Muscle layer of colon (tissue), 2 donors: ENCODE results near the gene TMEM234.
"Not testable (repeated sequence)": the region's sequence is repeated elsewhere in the genome, so short reads cannot be mapped to it uniquely, and the experiment has no call there.

ENCODE experiments used
- H3K27ac ChIP-seq: one replicate; pipeline ENCODE4 v1.7.0; 2013; ENCODE audit warnings: low read depth, mild to moderate bottlenecking, low read length, moderate library complexity
- H3K27me3 ChIP-seq, 2 donors: one replicate each; pipeline ENCODE4 v1.7.0; 2013; ENCODE audit warnings: low read length in 2 of 2, mild to moderate bottlenecking in 2 of 2; ENCODE audit not compliant: insufficient read depth in 2 of 2, control insufficient read depth in 1 of 2
- H3K36me3 ChIP-seq: one replicate; pipeline ENCODE4 v1.7.0; 2013; ENCODE audit warnings: mild to moderate bottlenecking, low read length; ENCODE audit not compliant: insufficient read depth
- H3K4me1 ChIP-seq: one replicate; pipeline ENCODE4 v1.7.0; 2013; ENCODE audit warnings: mild to moderate bottlenecking, low read length; ENCODE audit not compliant: insufficient read depth
- H3K4me3 ChIP-seq, 2 donors: one replicate each; pipeline ENCODE4 v1.7.0; 2013; ENCODE audit warnings: low read length in 2 of 2, low read depth in 1 of 2, mild to moderate bottlenecking in 1 of 2, moderate library complexity in 1 of 2
- H3K9ac ChIP-seq: one replicate; pipeline ENCODE4 v1.7.0; 2013; ENCODE audit warnings: low read length
- H3K9me3 ChIP-seq: one replicate; pipeline ENCODE4 v1.7.0; 2013; ENCODE audit warnings: mild to moderate bottlenecking, low read length
- donor health status: abdominal sarcoma.
- donor health status: Adenocarcinoma of cecum.

Gene TMEM234

DNA sequence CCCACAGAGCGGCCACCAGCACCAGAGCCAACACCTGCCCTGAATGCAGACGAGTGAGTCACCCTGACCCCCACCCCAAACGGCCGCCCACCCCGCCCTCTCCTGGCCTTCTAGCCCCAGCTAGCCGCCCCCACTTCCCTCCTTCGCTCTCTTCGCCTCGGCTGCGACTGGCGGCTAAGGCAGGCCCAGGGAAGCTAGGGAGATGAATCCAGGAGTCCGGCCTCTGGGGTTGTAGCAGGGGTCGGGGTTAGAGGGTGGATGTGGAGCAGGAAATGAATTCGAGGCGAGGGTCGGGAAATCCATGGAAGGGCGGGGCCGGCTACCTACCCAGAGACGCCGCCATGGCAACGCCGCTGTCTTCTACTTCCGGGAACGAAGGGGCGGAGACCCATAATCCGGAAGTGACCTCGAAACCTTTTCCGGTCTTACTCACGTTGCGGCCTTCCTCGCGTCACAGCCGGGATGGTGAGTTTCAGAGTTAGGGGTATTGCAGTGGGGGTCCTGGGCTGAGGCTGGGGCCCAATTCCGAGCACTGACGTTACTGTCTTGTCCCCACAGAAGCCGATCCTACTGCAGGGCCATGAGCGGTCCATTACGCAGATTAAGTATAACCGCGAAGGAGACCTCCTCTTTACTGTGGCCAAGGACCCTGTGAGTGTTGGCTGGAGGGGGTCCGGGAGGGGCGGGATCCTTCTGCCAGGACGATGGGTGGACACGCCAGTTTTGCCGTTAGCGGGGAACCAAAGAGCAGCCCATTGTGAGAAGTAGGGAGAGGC lies at the start of gene TMEM234, which contains the start of gene EIF3I:
TSS of gene TMEM234 (minus strand) at position 374 of the 776 bp plus-strand sequence. CDS start at position 343, 31 bp downstream.
TSS of gene EIF3I (plus strand) at position 428 of the 776 bp plus-strand sequence. CDS start at position 463, 35 bp downstream.
- H3K27me3 ChIP-seq: no peaks in the 10 kb centered on the region
- peaks cover 30% of the 10 kb centered on the region for H3K36me3 ChIP-seq
- H3K4me1 ChIP-seq: peaks cover 31% of the 10 kb centered on the region

DNA sequence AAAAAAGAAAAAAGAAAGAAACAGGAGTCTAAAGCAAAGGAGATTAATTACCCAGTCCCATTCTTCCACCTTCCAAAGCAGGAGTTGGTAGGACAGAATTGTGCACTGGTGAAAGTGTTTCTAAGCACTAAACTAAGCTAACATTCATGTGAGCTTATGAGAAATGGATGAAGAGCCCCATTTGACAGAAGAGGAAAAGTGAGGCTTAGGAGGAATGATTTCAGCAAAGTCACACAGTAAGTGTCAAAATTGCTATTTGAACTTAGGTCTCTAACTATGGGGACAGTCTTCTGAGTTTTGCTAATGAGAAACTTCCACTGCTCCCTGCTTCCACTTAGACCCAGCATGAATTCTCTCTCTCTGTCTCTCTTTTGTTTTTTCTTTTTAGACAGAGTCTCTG lies 47.6 kb upstream of the TMEM234 start:
- H3K36me3 ChIP-seq: no peaks in the 10 kb centered on the region
- no peaks in the 10 kb centered on the region for H3K9me3 ChIP-seq
- H3K27ac ChIP-seq: no peak overlapping the region
- peaks cover 3 to 10% of the 10 kb centered on the region in 2 donors for H3K27me3 ChIP-seq
- no peak overlapping the region for H3K9ac ChIP-seq
- H3K4me1 ChIP-seq: no peaks in the 10 kb centered on the region
- H3K4me3 ChIP-seq: no peak overlapping the region

More for the DNA sequence above, at the start of gene TMEM234, which contains the start of gene EIF3I:
- H3K9me3 ChIP-seq: no peaks in the 10 kb centered on the region
- H3K27ac ChIP-seq: peak within 1 kb of the TSS; percentile 87
- H3K9ac ChIP-seq: peak within 1 kb of the TSS; percentile 99
- peak within 1 kb of the TSS; percentile 93 to 97 for H3K4me3 ChIP-seq

- H3K9ac ChIP-seq: no peak overlapping the region
These were observed 44.9 kb upstream of the TMEM234 start for GRCh38 chr1:32266921-32267591.

GRCh38 chr1:32265846-32266245 lies 43.7 kb upstream of the TMEM234 start:
- Histone ChIP-seq H3K9ac (no peak overlapping the region), H3K27me3 (no peaks in the 10 kb centered on the region), H3K36me3 (no peaks in the 10 kb centered on the region), H3K27ac (no peak overlapping the region), H3K4me3 (no peak overlapping the region), H3K9me3 (no peaks in the 10 kb centered on the region), H3K4me1 (no peaks in the 10 kb centered on the region)

More at GRCh38 chr1:32266921-32267591, 44.9 kb upstream of the TMEM234 start:
- Histone ChIP-seq H3K4me1 (no peaks in the 10 kb centered on the region), H3K4me3 (no peak overlapping the region), H3K27me3 (no peaks in the 10 kb centered on the region), H3K9me3 (no peaks in the 10 kb centered on the region), H3K27ac (no peak overlapping the region), H3K36me3 (no peaks in the 10 kb centered on the region)

DNA sequence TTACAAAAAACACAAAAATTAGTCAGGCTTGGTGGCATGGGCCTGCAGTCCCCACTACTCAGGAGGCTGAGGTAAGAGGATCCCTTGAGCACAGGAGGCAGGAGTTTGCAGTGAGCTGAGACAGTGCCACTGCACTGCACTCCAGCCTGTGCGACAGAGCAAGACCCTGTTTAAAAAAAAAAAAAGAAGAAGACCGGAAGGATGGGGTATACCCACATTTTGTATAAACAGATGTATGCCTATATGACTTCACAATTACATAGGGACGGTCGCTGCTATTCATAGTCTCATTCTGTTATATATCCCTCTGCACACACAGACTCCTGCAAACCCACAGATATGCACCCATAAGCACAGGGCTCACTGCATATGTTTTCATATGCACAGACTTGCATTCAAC lies 41.6 kb upstream of the TMEM234 start:
- Histone ChIP-seq H3K27me3 (no peaks in the 10 kb centered on the region), H3K9ac (no peak overlapping the region), H3K4me3 (no peak overlapping the region), H3K9me3 (no peaks in the 10 kb centered on the region), H3K27ac (no peak overlapping the region), H3K36me3 (no peaks in the 10 kb centered on the region), H3K4me1 (no peaks in the 10 kb centered on the region)

GRCh38 chr1:32263236-32263593 lies 41.1 kb upstream of the TMEM234 start:
- not testable (repeated sequence) for H3K27me3 ChIP-seq, H3K27ac ChIP-seq, H3K9me3 ChIP-seq, H3K4me3 ChIP-seq, H3K4me1 ChIP-seq, H3K9ac ChIP-seq, H3K36me3 ChIP-seq

GRCh38 chr1:32257227-32257508 lies 35.0 kb upstream of the TMEM234 start:
- Histone ChIP-seq H3K4me1 (peaks cover 10% of the 10 kb centered on the region), H3K4me3 (no peak overlapping the region)

GRCh38 chr1:32256473-32257226 lies 34.5 kb upstream of the TMEM234 start:
- H3K9ac ChIP-seq: no peak overlapping the region
- no peaks in the 10 kb centered on the region for H3K36me3 ChIP-seq
- no peaks in the 10 kb centered on the region for H3K9me3 ChIP-seq
- H3K4me3 ChIP-seq: no peak overlapping the region
- no peaks in the 10 kb centered on the region for H3K27me3 ChIP-seq
- H3K4me1 ChIP-seq: peaks cover 10% of the 10 kb centered on the region
- no peak overlapping the region for H3K27ac ChIP-seq

More at GRCh38 chr1:32257227-32257508, 35.0 kb upstream of the TMEM234 start:
- Histone ChIP-seq H3K9me3 (no peaks in the 10 kb centered on the region), H3K9ac (no peak overlapping the region), H3K27ac (no peak overlapping the region), H3K27me3 (no peaks in the 10 kb centered on the region), H3K36me3 (no peaks in the 10 kb centered on the region)

DNA sequence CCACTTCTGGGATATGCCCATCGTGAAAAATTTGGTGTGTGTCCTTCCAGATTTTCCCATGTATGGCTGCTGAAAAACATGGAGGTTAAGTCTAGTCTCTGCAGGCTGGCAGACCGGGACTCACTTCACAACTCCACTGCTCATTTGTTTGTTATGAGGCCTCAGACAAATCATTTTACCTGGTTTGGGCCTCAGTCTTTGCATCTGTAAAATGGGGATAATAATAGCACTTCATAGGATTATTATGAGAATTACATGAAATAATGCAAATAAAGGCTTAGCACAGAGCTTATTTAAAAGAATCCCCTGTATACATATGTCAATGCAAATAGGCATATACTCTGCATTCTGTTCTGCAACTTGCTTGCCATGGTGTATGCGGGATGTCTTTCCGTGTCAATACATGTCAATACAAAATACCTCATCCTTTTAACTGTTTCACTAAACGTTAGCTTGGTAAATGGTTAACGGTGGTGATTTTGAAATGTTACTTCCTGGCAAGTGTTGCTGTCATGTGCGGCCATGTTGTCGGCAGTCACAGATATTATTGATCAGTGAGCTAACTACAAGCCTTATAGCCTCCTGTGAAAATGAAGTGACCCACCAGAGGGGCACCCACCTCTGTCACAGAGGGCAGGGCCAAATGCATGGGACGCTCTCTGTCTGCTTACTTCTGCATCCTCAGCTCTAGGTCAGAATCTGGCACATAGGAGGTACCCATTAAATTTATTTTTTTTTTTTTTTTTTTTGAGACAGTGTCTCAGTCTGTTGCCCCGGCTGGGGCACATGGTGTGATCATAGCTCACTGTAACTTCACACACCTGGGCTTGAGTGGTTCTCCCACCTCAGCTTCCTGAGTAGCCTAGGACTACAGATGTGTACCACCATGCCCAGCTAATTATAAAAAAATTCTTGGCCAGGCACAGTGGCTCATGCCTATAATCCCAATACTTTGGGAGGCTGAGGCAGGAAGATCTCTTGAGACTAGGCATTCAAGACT lies 33.2 kb upstream of the TMEM234 start:
- H3K9me3 ChIP-seq: no peaks in the 10 kb centered on the region
- H3K4me1 ChIP-seq: peaks cover 10% of the 10 kb centered on the region
- H3K27ac ChIP-seq: no peak overlapping the region
- H3K9ac ChIP-seq: no peak overlapping the region
- H3K27me3 ChIP-seq: no peaks in the 10 kb centered on the region
- no peaks in the 10 kb centered on the region for H3K36me3 ChIP-seq
- no peak overlapping the region for H3K4me3 ChIP-seq

- no peak within 1 kb of the TSS for H3K4me3 ChIP-seq
- no peak within 1 kb of the TSS for H3K9ac ChIP-seq
- H3K27ac ChIP-seq: no peak within 1 kb of the TSS
- no peaks in the 10 kb centered on the region for H3K9me3 ChIP-seq
- H3K27me3 ChIP-seq: no peaks in the 10 kb centered on the region
- no peaks in the 10 kb centered on the region for H3K36me3 ChIP-seq
- peaks cover 27% of the 10 kb centered on the region for H3K4me1 ChIP-seq
These were observed 29.0 kb upstream of the TMEM234 start, which contains the start of gene LCK for GRCh38 chr1:32250893-32251716. Gene LCK (plus strand): TSS chr1:32251265. CDS start chr1:32274330, 23,065 bp downstream.
